Testis (tissue), 2 donors: ENCODE results near the gene CBR4.

Source experiments
- CTCF ChIP-seq, 3 experiments: fragments of 450-650 bp in 2 of 3; fragments of 200-600 bp in 1 of 3; sonication (generic) in 1 of 3; IDR thresholded peaks; one replicate each; pipeline ENCODE4 v1.5.1; 2016 to 2019; ENCODE audit warnings: antibody characterized with exemption in 3 of 3, mild to moderate bottlenecking in 2 of 3, moderate library complexity in 1 of 3
- POLR2A ChIP-seq: fragments of 450-650 bp; IDR thresholded peaks from one replicate; pipeline ENCODE4 v1.6.1; 2017; ENCODE audit warnings: antibody characterized with exemption, mild to moderate bottlenecking, moderate library complexity

DNA sequence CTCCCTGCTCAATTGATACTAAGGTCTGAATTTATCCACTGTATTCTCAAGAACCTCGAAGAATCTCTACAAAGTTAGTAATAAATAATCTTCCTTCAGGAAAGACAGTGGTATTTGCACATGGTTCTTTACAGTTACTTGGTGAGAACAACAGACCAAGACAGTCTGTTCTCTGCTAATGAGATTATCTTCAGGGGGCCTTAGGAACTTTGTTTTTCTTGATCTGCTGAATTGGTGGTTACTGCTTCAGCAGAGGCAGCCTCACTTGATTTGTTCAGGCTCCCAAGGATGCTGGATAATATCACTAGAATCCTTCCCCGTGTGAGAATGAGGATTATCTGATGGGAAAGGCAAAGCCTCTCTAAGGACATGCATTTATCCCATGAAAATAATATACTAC is 64.8 kb downstream of the CBR4 start:
- TF ChIP-seq CTCF (IDR thresholded peaks at IDR 0.05) = no peak
- TF ChIP-seq POLR2A = no peak
